HG02623 (cell line): ENCODE measurements around the gene RSAD2.

Experiments used
- ATAC-seq: cut with Tn5 transposase; IDR thresholded peaks from one replicate; pipeline ENCODE4 v1.9.1; 2021; ENCODE audit warnings: moderate library complexity; ENCODE audit not compliant: unreplicated experiment

Gene RSAD2

GRCh38 chr2:6863792-6864191, 13.8 kb upstream of the RSAD2 start:
- no peak for ATAC-seq

- ATAC-seq, result no peak
These were observed 13.3 kb upstream of the RSAD2 start for GRCh38 chr2:6864231-6864754.

- peak; percentile 4 for ATAC-seq
These were observed 12.6 kb upstream of the RSAD2 start for GRCh38 chr2:6864923-6865345.

- peak; percentile 70 for ATAC-seq
These were observed 12.0 kb upstream of the RSAD2 start, which contains the start of gene CMPK2 for GRCh38 chr2:6865346-6866274. Gene CMPK2 (minus strand): TSS chr2:6865907. CDS start chr2:6865696, 211 bp downstream.

- peak; percentile 36 for ATAC-seq
These were observed 11.3 kb upstream of the RSAD2 start for GRCh38 chr2:6866275-6866671.

GRCh38 chr2:6866982-6867381, 10.6 kb upstream of the RSAD2 start:
- no peak for ATAC-seq

GRCh38 chr2:6872394-6872793, 5.2 kb upstream of the RSAD2 start:
- ATAC-seq, result no peak

GRCh38 chr2:6874032-6874431, 3.5 kb upstream of the RSAD2 start:
- ATAC-seq, result no peak

- ATAC-seq, result no peak
These were observed 1.3 kb upstream of the RSAD2 start for GRCh38 chr2:6876309-6876708.

GRCh38 chr2:6878549-6878948, 972 bp downstream of the RSAD2 start:
- ATAC-seq, result no peak

- ATAC-seq, result no peak
These were observed 1.4 kb downstream of the RSAD2 start for GRCh38 chr2:6879011-6879410.

GRCh38 chr2:6880200-6880733, 2.7 kb downstream of the RSAD2 start:
- ATAC-seq, result no peak

- ATAC-seq, result no peak
These were observed 3.5 kb downstream of the RSAD2 start for GRCh38 chr2:6881046-6881445.

- ATAC-seq, result no peak
These were observed 3.9 kb downstream of the RSAD2 start for GRCh38 chr2:6881516-6881915.

GRCh38 chr2:6883448-6884122, 6.0 kb downstream of the RSAD2 start:
- no peak for ATAC-seq

GRCh38 chr2:6885551-6885950, 8.0 kb downstream of the RSAD2 start:
- no peak for ATAC-seq

GRCh38 chr2:6885968-6886367, 8.4 kb downstream of the RSAD2 start:
- no peak for ATAC-seq

GRCh38 chr2:6887751-6888192, 10.2 kb downstream of the RSAD2 start:
- no peak for ATAC-seq

GRCh38 chr2:6888724-6889123, 11.1 kb downstream of the RSAD2 start:
- ATAC-seq, result no peak

GRCh38 chr2:6893876-6894482, 16.4 kb downstream of the RSAD2 start:
- ATAC-seq, result no peak
